Measurements from ENCODE around the gene VTN. TPM values are rescaled to one million over a fixed set of nuclear protein-coding genes. Genes with fewer than 3 reads are reported as not detected.

VTN gene
- polyA plus RNA-seq, 1 donor from 2014 or later: 1.5 TPM

GRCh38 chr17:28372945-28373274, 2.8 kb upstream of the VTN start:
- Histone ChIP-seq H3K27me3 (ENCODE audit: insufficient read depth, low read depth, low read length) (no peaks in the 10 kb centered on the region), H3K27ac (ENCODE audit: low read length) (peak overlapping the region; percentile 96), H3K9me2 (ENCODE audit: insufficient read depth, low read length) (no peaks in the 10 kb centered on the region), H3K9ac (ENCODE audit: low read length) (peak overlapping the region; percentile 99), H3K79me2 (replicated peaks; ENCODE audit: insufficient read depth, low read length) (peaks cover 19% of the 10 kb centered on the region), H3K4me2 (ENCODE audit: low read length) (peak overlapping the region; percentile 92), H3K36me3 (ENCODE audit: insufficient read depth, low read length) (no peaks in the 10 kb centered on the region), H3K4me3 (ENCODE audit: low read length) (peak overlapping the region; percentile 95), H3F3A (ENCODE audit: insufficient read depth, low read length, poor library complexity, severe bottlenecking) (peaks cover 3% of the 10 kb centered on the region), H4K20me1 (ENCODE audit: insufficient read depth) (no peaks in the 10 kb centered on the region), H2AFZ (ENCODE audit: low read depth, low read length) (no peak overlapping the region), H3K9me3 (ENCODE audit: low read length) (no peaks in the 10 kb centered on the region)
- TF ChIP-seq POLR2AphosphoS5 (IDR thresholded peaks at IDR 0.05) (no peak), EP300 (conservative IDR thresholded peaks at IDR 0.05; ENCODE audit: poor library complexity, severe bottlenecking) (no peak), SMC3 (conservative IDR thresholded peaks at IDR 0.05; ENCODE audit: poor library complexity) (no peak), RAD21 (conservative IDR thresholded peaks at IDR 0.05) (no peak)
- TF ChIP-seq, protein P1, sequence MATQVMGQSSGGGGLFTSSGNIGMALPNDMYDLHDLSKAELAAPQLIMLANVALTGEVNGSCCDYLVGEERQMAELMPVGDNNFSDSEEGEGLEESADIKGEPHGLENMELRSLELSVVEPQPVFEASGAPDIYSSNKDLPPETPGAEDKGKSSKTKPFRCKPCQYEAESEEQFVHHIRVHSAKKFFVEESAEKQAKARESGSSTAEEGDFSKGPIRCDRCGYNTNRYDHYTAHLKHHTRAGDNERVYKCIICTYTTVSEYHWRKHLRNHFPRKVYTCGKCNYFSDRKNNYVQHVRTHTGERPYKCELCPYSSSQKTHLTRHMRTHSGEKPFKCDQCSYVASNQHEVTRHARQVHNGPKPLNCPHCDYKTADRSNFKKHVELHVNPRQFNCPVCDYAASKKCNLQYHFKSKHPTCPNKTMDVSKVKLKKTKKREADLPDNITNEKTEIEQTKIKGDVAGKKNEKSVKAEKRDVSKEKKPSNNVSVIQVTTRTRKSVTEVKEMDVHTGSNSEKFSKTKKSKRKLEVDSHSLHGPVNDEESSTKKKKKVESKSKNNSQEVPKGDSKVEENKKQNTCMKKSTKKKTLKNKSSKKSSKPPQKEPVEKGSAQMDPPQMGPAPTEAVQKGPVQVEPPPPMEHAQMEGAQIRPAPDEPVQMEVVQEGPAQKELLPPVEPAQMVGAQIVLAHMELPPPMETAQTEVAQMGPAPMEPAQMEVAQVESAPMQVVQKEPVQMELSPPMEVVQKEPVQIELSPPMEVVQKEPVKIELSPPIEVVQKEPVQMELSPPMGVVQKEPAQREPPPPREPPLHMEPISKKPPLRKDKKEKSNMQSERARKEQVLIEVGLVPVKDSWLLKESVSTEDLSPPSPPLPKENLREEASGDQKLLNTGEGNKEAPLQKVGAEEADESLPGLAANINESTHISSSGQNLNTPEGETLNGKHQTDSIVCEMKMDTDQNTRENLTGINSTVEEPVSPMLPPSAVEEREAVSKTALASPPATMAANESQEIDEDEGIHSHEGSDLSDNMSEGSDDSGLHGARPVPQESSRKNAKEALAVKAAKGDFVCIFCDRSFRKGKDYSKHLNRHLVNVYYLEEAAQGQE (IDR thresholded peaks at IDR 0.05; ENCODE audit: borderline replicate concordance): no peak

- peak overlapping the region; percentile 96 for H3K27ac ChIP-seq (ENCODE audit: low read length)
- no peaks in the 10 kb centered on the region for H3K9me2 ChIP-seq (ENCODE audit: insufficient read depth, low read length)
- no peaks in the 10 kb centered on the region for H4K20me1 ChIP-seq (ENCODE audit: insufficient read depth)
- TF ChIP-seq, protein P1 (IDR thresholded peaks at IDR 0.05; ENCODE audit: borderline replicate concordance): peak; percentile 6
- TF ChIP-seq POLR2AphosphoS5 (IDR thresholded peaks at IDR 0.05) (peak; percentile 35), CTCF (IDR thresholded peaks at IDR 0.05; ENCODE audit: poor library complexity, severe bottlenecking) (peak; percentile 23), MXI1 (conservative IDR thresholded peaks at IDR 0.05; ENCODE audit: poor library complexity, severe bottlenecking) (peak; percentile 81), EZH2 (IDR thresholded peaks at IDR 0.05; ENCODE audit: borderline replicate concordance, insufficient read depth, low read length, poor library complexity, severe bottlenecking) (no peak), TAF1 (IDR thresholded peaks at IDR 0.05; ENCODE audit: low read depth) (no peak)
- peak overlapping the region; percentile 95 for H3K4me3 ChIP-seq (ENCODE audit: low read length)
- H3K9ac ChIP-seq (ENCODE audit: low read length): peak overlapping the region; percentile 99
- H2AFZ ChIP-seq (ENCODE audit: low read depth, low read length): peak overlapping the region; percentile 60
- peaks cover 19% of the 10 kb centered on the region for H3K79me2 ChIP-seq (replicated peaks; ENCODE audit: insufficient read depth, low read length)
- no peaks in the 10 kb centered on the region for H3K36me3 ChIP-seq (ENCODE audit: insufficient read depth, low read length)
- H3K27me3 ChIP-seq (ENCODE audit: insufficient read depth, low read depth, low read length): no peaks in the 10 kb centered on the region
- peak overlapping the region; percentile 92 for H3K4me2 ChIP-seq (ENCODE audit: low read length)
- H3F3A ChIP-seq (ENCODE audit: insufficient read depth, low read length, poor library complexity, severe bottlenecking): peaks cover 3% of the 10 kb centered on the region
- no peaks in the 10 kb centered on the region for H3K9me3 ChIP-seq (ENCODE audit: low read length)
Measured at GRCh38 chr17:28372203-28372944, 2.3 kb upstream of the VTN start.
